HL-60 (cell line): ENCODE measurements around the gene IMP3.

Experiments used
- CTCF ChIP-seq: IDR thresholded peaks from one replicate; pipeline ENCODE4 v1.5.1; 2011; ENCODE audit warnings: low read length, control low read depth, inconsistent platforms; ENCODE audit not compliant: insufficient read depth
- GABPA ChIP-seq: IDR thresholded peaks from 2 replicates; pipeline ENCODE4 v1.6.1; 2012; ENCODE audit warnings: low read depth
- POLR2AphosphoS5 ChIP-seq: IDR thresholded peaks from 2 replicates; pipeline ENCODE4 v1.6.1; 2012; ENCODE audit warnings: low read depth

- TF ChIP-seq GABPA (no peak), CTCF (no peak), POLR2AphosphoS5 (no peak)
Observed at GRCh38 chr15:75661100-75661755, 21.2 kb upstream of the IMP3 start.
